ENCODE results near the gene MAGEA4.

The MAGEA4 gene

GRCh38 chrX:151920530-151920929, 7.8 kb downstream of the MAGEA4 start:
- H3K27ac ChIP-seq (ENCODE audit: poor library complexity, severe bottlenecking), result no peak overlapping the region
- no peaks in the 10 kb centered on the region for H3K36me3 ChIP-seq (ENCODE audit: low read depth)
- H3K9me3 ChIP-seq (ENCODE audit: severe bottlenecking), result no peaks in the 10 kb centered on the region
- ATAC-seq (ENCODE audit: low read depth) (no peak), DNase-seq (ENCODE audit: low spot score) (no peak)
- no peaks in the 10 kb centered on the region for H3K4me1 ChIP-seq (ENCODE audit: insufficient read depth, poor library complexity, severe bottlenecking)
- no peaks in the 10 kb centered on the region for H3K27me3 ChIP-seq (ENCODE audit: insufficient read depth, poor library complexity, severe bottlenecking)
- TF ChIP-seq CTCF (IDR thresholded peaks at IDR 0.05; ENCODE audit: poor library complexity, severe bottlenecking), result no peak
- no peak overlapping the region for H3K4me3 ChIP-seq (ENCODE audit: severe bottlenecking)

GRCh38 chrX:151921292-151921691, 8.6 kb downstream of the MAGEA4 start:
- no peak for DNase-seq (ENCODE audit: low spot score)
- Histone ChIP-seq H3K27ac (ENCODE audit: poor library complexity, severe bottlenecking) (no peak overlapping the region), H3K4me1 (ENCODE audit: insufficient read depth, poor library complexity, severe bottlenecking) (no peaks in the 10 kb centered on the region), H3K27me3 (ENCODE audit: insufficient read depth, poor library complexity, severe bottlenecking) (no peaks in the 10 kb centered on the region), H3K36me3 (ENCODE audit: low read depth) (no peaks in the 10 kb centered on the region), H3K9me3 (ENCODE audit: severe bottlenecking) (no peaks in the 10 kb centered on the region), H3K4me3 (ENCODE audit: severe bottlenecking) (no peak overlapping the region)
- no peak for TF ChIP-seq CTCF (IDR thresholded peaks at IDR 0.05; ENCODE audit: poor library complexity, severe bottlenecking)
- no peak for ATAC-seq (ENCODE audit: low read depth)

GRCh38 chrX:151921866-151922265, 9.2 kb downstream of the MAGEA4 start:
- DNase-seq (ENCODE audit: low spot score) (no peak), ATAC-seq (ENCODE audit: low read depth) (no peak)
- Histone ChIP-seq H3K4me3 (ENCODE audit: severe bottlenecking) (no peak overlapping the region), H3K9me3 (ENCODE audit: severe bottlenecking) (no peaks in the 10 kb centered on the region), H3K36me3 (ENCODE audit: low read depth) (no peaks in the 10 kb centered on the region), H3K27me3 (ENCODE audit: insufficient read depth, poor library complexity, severe bottlenecking) (no peaks in the 10 kb centered on the region), H3K4me1 (ENCODE audit: insufficient read depth, poor library complexity, severe bottlenecking) (no peaks in the 10 kb centered on the region), H3K27ac (ENCODE audit: poor library complexity, severe bottlenecking) (no peak overlapping the region)
- TF ChIP-seq CTCF (IDR thresholded peaks at IDR 0.05; ENCODE audit: poor library complexity, severe bottlenecking), result no peak

DNA sequence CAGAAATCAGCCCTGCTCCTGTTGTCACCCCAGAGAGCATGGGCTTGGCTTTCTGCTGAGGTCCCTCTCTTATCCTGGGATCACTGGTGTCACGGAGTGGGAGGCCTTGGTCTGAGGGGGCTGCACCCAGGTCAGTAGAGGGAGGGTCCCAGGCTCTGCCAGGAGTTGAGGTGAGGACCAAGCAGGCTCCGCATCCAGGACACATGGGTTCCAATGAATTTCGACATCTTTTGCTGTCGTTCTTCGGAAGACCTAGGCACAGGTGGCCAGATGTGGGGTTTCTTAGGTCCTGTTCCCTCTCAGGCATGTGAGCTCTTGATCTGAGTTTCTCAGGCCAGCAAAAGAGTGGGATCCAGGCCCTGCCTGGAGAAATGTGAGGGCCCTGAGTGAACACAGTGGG, 10.0 kb downstream of the MAGEA4 start:
- no peak for TF ChIP-seq CTCF (IDR thresholded peaks at IDR 0.05; ENCODE audit: poor library complexity, severe bottlenecking)
- no peaks in the 10 kb centered on the region for H3K9me3 ChIP-seq (ENCODE audit: severe bottlenecking)
- H3K27me3 ChIP-seq (ENCODE audit: insufficient read depth, poor library complexity, severe bottlenecking), result no peaks in the 10 kb centered on the region
- H3K4me1 ChIP-seq (ENCODE audit: insufficient read depth, poor library complexity, severe bottlenecking), result no peaks in the 10 kb centered on the region
- H3K36me3 ChIP-seq (ENCODE audit: low read depth), result no peaks in the 10 kb centered on the region
- ATAC-seq (ENCODE audit: low read depth), result no peak
- no peak overlapping the region for H3K4me3 ChIP-seq (ENCODE audit: severe bottlenecking)
- DNase-seq (ENCODE audit: low spot score), result no peak
- no peak overlapping the region for H3K27ac ChIP-seq (ENCODE audit: poor library complexity, severe bottlenecking)

DNA sequence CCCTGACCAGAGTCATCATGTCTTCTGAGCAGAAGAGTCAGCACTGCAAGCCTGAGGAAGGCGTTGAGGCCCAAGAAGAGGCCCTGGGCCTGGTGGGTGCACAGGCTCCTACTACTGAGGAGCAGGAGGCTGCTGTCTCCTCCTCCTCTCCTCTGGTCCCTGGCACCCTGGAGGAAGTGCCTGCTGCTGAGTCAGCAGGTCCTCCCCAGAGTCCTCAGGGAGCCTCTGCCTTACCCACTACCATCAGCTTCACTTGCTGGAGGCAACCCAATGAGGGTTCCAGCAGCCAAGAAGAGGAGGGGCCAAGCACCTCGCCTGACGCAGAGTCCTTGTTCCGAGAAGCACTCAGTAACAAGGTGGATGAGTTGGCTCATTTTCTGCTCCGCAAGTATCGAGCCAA, 11.0 kb downstream of the MAGEA4 start:
- H3K4me1 ChIP-seq (ENCODE audit: insufficient read depth, poor library complexity, severe bottlenecking), result no peaks in the 10 kb centered on the region
- no peak for DNase-seq (ENCODE audit: low spot score)
- no peak overlapping the region for H3K4me3 ChIP-seq (ENCODE audit: severe bottlenecking)
- no peak for TF ChIP-seq CTCF (IDR thresholded peaks at IDR 0.05; ENCODE audit: poor library complexity, severe bottlenecking)
- H3K36me3 ChIP-seq (ENCODE audit: low read depth), result no peaks in the 10 kb centered on the region
- no peaks in the 10 kb centered on the region for H3K9me3 ChIP-seq (ENCODE audit: severe bottlenecking)
- no peak overlapping the region for H3K27ac ChIP-seq (ENCODE audit: poor library complexity, severe bottlenecking)
- no peaks in the 10 kb centered on the region for H3K27me3 ChIP-seq (ENCODE audit: insufficient read depth, poor library complexity, severe bottlenecking)
- no peak for ATAC-seq (ENCODE audit: low read depth)
